KG1 (cell line): ENCODE measurements around the gene CNGB1.
"Not testable (repeated sequence)": the region's sequence is repeated elsewhere in the genome, so short reads cannot be mapped to it uniquely, and the experiment has no call there.

Experiments used
- DNase-seq: peaks from one replicate; lab custom pipeline; 2025; lab: John Stamatoyannopoulos, UW

Gene CNGB1

DNA sequence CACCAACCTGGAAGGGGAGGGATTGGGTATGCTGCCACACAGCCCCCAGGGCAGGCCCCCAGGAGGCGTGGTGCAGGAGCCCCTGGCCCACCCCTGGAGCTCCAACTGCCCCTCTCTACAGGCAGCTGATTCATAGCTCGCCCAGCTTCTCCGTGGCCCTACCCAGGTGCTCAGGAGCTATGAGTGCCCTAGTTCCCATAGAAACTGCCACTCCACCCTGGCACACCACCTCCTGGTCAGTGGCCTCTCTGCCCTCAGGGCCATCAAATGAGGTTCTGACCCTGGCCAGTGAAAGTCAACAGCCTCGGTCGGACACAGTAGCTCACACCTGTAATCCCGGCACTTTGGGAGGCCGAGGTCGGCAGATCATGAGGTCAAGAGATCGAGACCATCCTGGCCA is 18.0 kb downstream of the CNGB1 start:
- DNase-seq, result no peak

DNA sequence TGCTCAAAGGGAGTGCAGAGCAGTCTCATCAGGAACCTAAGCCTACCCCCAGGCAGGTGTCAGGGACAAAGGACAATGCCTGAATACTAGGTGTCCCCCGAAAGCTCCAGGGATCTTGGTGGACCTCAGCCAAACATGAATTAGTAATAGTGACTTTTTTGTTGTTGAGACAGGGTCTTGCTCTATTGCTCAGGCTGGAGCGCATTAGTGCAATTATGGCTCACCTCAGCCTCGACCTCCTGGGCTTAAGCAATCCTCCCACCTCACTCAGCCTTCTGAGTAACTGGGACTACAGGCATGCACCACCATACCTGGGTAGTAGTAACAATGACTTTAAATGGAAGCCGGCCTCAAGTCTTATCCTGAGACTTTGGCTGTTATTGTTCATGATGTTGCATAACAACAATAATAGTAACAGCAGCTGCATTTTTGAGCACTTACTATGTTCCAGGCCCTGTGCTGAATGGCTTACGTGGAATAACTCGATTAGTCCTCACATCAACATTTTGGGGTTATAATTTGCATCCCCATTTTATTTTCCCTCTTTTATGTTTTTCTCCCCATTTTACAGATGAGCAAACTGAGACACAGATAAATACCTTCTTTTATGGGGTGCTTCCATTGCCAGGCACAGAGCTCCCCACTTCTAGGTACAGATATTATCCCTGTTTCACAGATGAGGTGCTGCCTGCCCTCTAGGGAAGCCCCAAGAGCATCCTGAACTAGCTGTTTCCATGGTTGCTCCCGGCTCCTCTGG is 19.5 kb downstream of the CNGB1 start:
- no peak for DNase-seq

- no peak for DNase-seq
These were observed 20.5 kb downstream of the CNGB1 start for GRCh38 chr16:57950382-57950781.

DNA sequence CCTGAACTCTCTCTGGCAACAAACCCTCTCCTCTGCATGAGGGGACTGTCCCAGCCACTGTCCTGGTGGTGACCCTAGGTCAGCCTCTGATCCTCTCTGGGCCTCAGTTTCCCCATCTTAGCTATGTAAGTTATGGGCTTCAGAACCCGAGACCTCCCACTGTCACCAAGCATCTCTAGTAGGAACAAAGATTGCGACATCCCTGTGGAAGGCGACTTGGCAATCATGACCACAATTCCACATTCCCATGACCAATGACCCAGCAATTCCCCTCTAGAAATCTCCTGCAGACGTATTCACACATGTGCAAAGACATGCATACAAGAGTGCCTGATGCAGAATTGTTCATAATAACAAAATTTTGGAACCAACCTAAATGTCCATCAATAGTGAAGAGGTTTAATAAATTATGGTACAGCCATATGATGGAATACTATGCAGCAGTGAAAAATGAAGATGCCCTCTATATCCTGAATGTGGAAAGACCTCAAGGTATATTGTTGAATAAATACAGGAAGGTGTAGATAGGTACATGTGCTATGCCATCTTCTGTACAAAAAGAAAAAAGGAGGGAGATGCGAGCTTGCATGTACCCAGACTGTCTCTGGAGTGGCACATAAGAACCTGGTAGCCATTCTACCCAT is 21.2 kb downstream of the CNGB1 start:
- DNase-seq, result no peak

DNA sequence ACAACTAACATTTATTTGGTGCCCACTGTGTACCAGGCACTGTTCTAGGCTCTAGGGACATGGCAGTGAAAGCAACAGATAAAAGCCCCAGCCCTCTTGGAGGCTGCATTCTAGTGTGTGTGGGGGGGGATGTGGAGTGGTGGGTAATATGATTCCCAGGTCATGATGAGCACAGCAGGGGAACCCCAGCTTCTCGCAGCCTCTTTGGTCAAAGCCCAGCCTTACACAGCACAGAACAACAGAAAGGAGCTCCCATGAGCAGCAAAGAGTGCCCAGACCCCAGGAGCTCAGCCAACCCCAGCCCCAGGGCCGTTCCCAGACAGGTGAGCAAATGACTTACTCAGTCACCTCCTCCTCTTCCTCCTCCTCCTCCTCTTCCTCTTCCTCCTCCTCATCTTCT is 21.9 kb downstream of the CNGB1 start:
- DNase-seq, result no peak

DNA sequence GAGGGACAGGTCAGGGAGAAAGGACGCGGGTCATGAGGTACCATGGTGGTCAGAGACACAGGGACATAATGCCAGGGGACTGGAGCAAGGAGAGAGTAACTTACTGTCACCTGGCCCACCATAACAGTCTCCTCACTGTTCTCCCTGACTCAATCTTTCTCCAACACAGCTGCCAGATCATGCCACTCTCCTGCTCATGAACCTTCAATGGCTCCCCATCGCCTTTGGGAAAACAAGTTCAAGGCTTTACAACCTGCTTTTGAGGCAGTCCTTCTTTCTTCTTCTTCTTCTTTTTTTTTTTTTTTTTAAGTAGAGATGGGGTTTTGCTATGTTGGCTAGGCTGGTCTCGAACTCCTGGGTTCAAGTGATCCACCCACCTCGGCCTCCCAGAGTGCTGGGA is 22.9 kb downstream of the CNGB1 start:
- no peak for DNase-seq

- no peak for DNase-seq
These were observed 23.7 kb downstream of the CNGB1 start for GRCh38 chr16:57947261-57947660.

DNA sequence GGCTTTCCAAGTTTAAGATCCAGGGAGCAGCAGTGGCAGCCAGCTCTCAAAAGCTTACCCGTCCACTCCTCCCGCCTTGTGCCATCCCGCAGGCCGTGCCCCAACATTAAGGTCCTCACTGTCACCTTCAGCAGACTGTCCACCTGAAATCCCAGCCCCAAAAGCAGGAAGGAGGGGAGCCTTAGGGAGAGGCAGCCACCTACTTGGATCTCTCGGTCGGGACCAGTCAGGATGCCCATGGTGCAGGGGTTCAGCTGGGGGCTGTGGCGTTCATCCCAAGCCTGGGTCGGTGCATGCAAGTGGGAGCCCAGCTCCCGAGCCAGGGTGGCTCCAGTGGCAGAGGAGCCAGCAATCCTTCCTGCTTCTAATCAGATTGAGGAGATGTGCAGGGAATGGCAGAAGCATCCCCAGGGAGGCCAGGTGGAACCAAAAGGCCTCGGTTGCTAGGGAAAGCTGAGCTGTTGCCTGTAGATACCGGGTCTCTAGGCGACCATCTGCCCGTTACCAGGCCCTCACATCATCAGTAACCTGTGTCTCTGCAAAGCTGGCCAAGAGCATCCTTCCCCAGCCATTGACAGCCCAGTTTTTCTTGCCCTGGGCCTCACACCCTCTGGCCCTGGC is 24.6 kb downstream of the CNGB1 start:
- no peak for DNase-seq

- DNase-seq, result no peak
These were observed 25.2 kb downstream of the CNGB1 start for GRCh38 chr16:57945740-57946138.

GRCh38 chr16:57944970-57945739 is 25.8 kb downstream of the CNGB1 start:
- no peak for DNase-seq

GRCh38 chr16:57943381-57943780 is 27.5 kb downstream of the CNGB1 start:
- DNase-seq, result not testable (repeated sequence)

GRCh38 chr16:57941901-57942300 is 29.0 kb downstream of the CNGB1 start:
- not testable (repeated sequence) for DNase-seq

DNA sequence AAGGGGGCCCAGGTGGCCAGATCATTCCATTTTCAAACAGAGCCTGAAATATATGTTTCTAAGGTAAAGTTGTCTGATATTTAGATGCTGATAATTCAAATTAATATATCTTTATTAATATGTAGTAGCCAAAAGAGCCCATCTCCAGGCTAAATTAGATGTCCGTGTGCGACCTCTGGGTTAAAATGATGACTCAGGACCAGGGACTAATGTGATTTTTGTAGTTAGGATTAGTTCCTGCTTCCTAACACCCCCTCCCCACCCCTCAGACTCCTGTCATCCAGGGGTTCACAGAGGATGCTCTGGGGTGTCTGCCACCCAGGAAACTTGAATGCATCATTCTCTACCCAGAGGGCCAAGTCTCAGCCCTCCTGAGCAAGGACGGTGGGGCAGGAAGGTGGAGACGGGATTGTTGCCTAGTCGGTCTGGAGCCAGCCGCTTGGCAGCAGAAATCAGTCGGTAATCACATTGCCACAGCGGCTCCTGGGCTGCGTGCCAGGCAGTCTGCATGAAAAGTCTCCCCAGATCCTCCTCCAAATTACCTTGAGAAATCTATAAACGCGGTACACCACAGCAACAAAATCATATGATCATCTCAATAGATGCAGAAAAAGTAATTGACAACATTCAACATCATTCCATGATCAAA is 29.8 kb downstream of the CNGB1 start:
- no peak for DNase-seq

- DNase-seq, result no peak
These were observed 30.5 kb downstream of the CNGB1 start for GRCh38 chr16:57940382-57940966.

DNA sequence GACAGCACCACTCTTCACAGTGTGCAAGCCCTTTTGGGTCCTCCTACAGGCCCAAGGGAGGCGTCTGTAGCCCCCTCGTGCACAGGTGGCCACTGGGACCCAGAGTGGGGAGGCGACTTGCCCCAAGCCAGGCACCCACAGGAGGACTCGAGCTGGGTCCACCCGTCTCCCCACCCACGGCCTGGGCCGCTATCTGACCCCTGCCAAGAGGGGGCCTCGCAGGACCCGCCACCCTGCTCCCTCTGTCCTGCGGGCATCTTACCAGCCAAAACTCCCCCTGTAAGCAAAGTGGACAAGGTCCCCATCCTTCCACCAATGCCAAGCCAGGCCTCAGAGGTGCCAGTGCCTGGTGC is 31.1 kb downstream of the CNGB1 start:
- DNase-seq, result no peak

GRCh38 chr16:57938936-57939871 is 31.7 kb downstream of the CNGB1 start:
- no peak for DNase-seq

DNA sequence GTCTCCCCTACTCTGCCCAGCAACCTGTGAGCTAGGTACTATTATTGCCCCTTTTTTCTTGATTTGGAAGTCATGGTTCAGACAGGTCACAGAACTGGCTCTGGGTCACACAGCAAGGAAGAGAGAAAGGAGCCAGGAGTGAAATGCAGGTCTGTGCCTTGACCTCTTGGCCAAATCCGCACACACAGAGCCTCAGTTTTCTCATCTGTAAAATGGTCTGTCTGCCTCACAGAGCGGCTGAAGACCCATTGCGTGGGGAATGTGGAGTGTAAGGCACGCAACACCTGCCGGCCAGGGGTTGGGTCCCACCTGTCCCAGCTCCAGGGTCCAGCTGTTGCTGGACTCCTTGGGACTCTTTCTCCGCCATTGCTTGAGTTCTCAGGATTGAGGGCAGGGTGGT is 32.4 kb downstream of the CNGB1 start:
- no peak for DNase-seq

DNA sequence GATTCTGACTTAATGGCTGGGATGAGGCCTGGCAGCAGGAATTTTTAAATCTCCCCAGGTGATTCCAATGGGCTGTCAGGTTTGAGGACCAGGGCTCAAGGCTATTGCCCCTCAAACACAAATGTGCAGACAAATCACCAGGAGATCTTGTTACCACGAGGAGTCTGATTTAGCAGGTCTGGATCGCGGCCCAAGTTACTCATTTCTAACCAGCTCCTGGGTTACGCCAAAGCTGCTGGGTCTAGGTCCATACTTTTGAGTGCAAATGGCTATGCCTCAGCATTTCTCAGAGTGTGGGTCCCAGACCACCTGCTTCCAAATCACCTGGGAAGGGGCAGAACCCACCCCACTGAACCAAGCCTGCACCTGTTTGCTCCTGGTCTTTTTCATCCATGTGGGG is 33.1 kb downstream of the CNGB1 start:
- no peak for DNase-seq

DNA sequence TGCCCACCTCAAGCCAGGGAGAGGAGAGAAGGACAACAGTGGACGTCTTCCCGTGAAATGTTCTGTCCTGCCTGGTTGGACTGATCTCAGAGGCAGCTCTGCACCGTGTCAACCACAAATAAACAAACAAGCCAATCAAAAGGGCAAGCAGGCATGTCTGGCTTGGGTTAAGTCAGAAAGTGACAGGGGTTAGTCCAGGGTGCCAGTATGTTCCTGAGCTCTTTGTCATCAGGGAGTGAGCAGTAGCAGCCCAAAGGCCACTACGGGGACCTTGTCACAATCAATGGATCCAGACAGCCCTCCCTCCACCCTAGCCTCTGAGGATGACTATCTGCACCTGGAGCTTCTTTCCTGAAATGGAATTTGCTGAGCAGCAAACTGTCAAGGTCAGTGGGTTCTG is 35.0 kb downstream of the CNGB1 start:
- no peak for DNase-seq

DNA sequence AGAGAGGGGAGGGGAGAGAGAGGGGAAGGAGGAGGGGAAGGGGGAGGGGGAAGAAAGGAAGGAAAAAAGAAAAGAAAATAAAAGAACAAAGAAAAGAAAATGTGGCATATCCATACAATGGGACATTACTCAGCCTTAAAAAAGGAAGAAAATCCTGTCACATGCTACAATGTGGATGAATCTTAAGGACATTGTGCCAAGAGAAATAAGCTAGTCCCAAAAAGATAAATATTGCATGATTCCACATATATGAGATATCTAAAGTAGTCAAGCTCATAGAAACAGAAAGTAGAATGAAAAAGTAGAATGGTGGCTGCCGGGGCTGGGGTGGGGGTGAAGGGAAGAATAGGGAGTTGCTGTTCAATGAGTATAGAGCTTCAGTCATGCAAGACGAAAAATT is 40.4 kb downstream of the CNGB1 start:
- DNase-seq, result no peak

DNA sequence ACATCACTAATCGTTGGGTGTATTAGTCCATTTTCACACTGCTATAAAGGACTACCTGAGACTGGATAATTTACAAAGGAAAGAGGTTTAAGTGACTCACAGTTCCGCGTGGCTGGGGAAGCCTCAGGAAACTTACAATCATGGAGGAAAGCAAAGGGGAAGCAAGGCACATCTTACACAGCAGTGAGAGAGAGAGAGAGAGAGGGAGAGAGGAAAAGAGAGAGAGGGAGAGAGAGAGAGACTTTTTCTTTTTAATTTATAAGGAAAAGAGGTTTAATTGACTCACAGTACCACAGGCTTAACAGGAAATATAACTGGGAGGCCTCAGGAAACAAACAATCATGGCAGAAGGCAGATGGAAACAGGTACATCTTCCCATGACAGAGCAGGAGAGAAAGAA is 41.7 kb downstream of the CNGB1 start:
- no peak for DNase-seq
